Measurements from ENCODE around the gene IGF1R. TPM values are rescaled to one million over a fixed set of nuclear protein-coding genes. Genes with fewer than 3 reads are reported as not detected.

IGF1R gene
- total and polyA plus RNA-seq, 2 of the 8 experiments (the other 6 are each of a cell fraction or from before 2014, with no cell fraction given), result 32.9 to 109 TPM

- H2BK12ac ChIP-seq (ENCODE audit: low read depth, low read length), result no peak overlapping the region
These were observed 124.6 kb downstream of the IGF1R start for GRCh38 chr15:98772895-98773294.

More at GRCh38 chr15:98772895-98773294, 124.6 kb downstream of the IGF1R start:
- H3K18ac ChIP-seq (ENCODE audit: extremely low read depth, low read length), result no peak overlapping the region
- 89% methylated on average over 3 of the region's 3 CpGs; no CpG with 5 or more reads in 1 of the 2 experiments for WGBS, 2 experiments (ENCODE audit: extremely low coverage in 1 of 2, insufficient coverage in 1 of 2, insufficient read length in 1 of 2, insufficient replicate concordance in 2 of 2, low coverage in 1 of 2, low lambda C conversion rate in 2 of 2, missing lambda C conversion rate in 1 of 2)
- no peak overlapping the region for H3K27ac ChIP-seq (ENCODE audit: low read depth, low read length)
- FAIRE-seq (no peak), DNase-seq (ENCODE audit: low read depth in 1 of 2, low spot score in 2 of 2) (no peak)
- H2AFZ ChIP-seq (ENCODE audit: low read length), result no peak overlapping the region
- no peaks in the 10 kb centered on the region for H3K23me2 ChIP-seq (ENCODE audit: low read depth, low read length)
- H4K5ac ChIP-seq (ENCODE audit: insufficient read length, low read depth, low read length), result no peak overlapping the region
- peaks cover 20% of the 10 kb centered on the region in 2 experiments for H4K20me1 ChIP-seq (replicated peaks in 1 of 2; ENCODE audit: control insufficient read depth in 1 of 2, insufficient read depth in 2 of 2, low read length in 2 of 2)
- H3K79me2 ChIP-seq (ENCODE audit: control insufficient read depth in 1 of 2, insufficient read depth in 2 of 2, low read length in 2 of 2), result peaks cover 27 to 94% of the 10 kb centered on the region in 2 experiments
- peaks cover 13 to 37% (median 27%) of the 10 kb centered on the region in 4 experiments for H3K4me1 ChIP-seq (replicated peaks in 1 of 4; ENCODE audit: control insufficient read depth in 3 of 4, insufficient read depth in 4 of 4, low read length in 3 of 4)
- H3K56ac ChIP-seq (replicated peaks; ENCODE audit: insufficient read length, low read depth, low read length), result no peak overlapping the region
- H3K79me1 ChIP-seq (ENCODE audit: low read depth, low read length), result peaks cover 21% of the 10 kb centered on the region
- no peaks in the 10 kb centered on the region for H3K36me3 ChIP-seq (ENCODE audit: control insufficient read depth in 2 of 4, insufficient read depth in 4 of 4, low read length in 3 of 4)
- no peak overlapping the region for H3K4ac ChIP-seq (replicated peaks; ENCODE audit: insufficient read length, low read depth, low read length)
- no peak overlapping the region for H3K9ac ChIP-seq (replicated peaks in 1 of 4; ENCODE audit: extremely low read depth in 1 of 4, low read depth in 3 of 4, low read length in 3 of 4)
- H3K23ac ChIP-seq (ENCODE audit: insufficient read length), result no peak overlapping the region
- no peaks in the 10 kb centered on the region for H3K9me3 ChIP-seq (ENCODE audit: insufficient read depth in 2 of 2, low read depth in 1 of 2, low read length in 1 of 2)
- TF ChIP-seq EP300 (IDR thresholded peaks at IDR 0.05; ENCODE audit: borderline replicate concordance in 1 of 2, low read depth in 2 of 2, low read length in 2 of 2) (no peak), BCL11A (IDR thresholded peaks at IDR 0.05; ENCODE audit: low read depth in 2 of 2, low read length in 2 of 2) (no peak), POLR2AphosphoS5 (IDR thresholded peaks at IDR 0.05; ENCODE audit: low read depth, low read length) (no peak)
- no peak overlapping the region for H3K4me2 ChIP-seq (ENCODE audit: insufficient read depth in 1 of 2, low read depth in 2 of 2, low read length in 2 of 2)
- H2AK5ac ChIP-seq (ENCODE audit: low read depth, low read length), result no peak overlapping the region
- no peak overlapping the region for H3K14ac ChIP-seq (ENCODE audit: insufficient read length)
- ChIA-PET POLR2A (ENCODE audit: partially characterized antibody) (no interaction called here), CTCF (ENCODE audit: partially characterized antibody) (interaction anchor here (0.7 to 1.6 kb wide), 7 partner anchors 8 to 108 kb away, joined by 3 to 4 read pairs (median 3); no protein-coding TSS in a partner anchor)
- no peak overlapping the region for H4K91ac ChIP-seq (replicated peaks; ENCODE audit: insufficient read length, low read length)
- peak overlapping the region; percentile 1; the same call in 1 of the 2 replicates for H2BK5ac ChIP-seq (ENCODE audit: low read depth, low read length)
- H3K27me3 ChIP-seq (replicated peaks in 1 of 4; ENCODE audit: control insufficient read depth in 3 of 4, extremely low read depth in 1 of 4, insufficient read depth in 3 of 4, low read length in 3 of 4), result no peaks in the 10 kb centered on the region
- no peak overlapping the region for H2BK120ac ChIP-seq (replicated peaks; ENCODE audit: low read depth, low read length)
- H3K4me3 ChIP-seq (ENCODE audit: extremely low read depth in 1 of 4, insufficient read depth in 2 of 4, low read depth in 3 of 4, low read length in 4 of 4), result no peak overlapping the region
- no peak overlapping the region for H2BK15ac ChIP-seq (ENCODE audit: low read length)
- H4K8ac ChIP-seq (ENCODE audit: extremely low read depth, insufficient read depth, low read length), result no peak overlapping the region
- no peak overlapping the region for H2BK20ac ChIP-seq (ENCODE audit: low read length)
